Ishikawa (cell line): ENCODE results near the gene MAP3K10.

Experiments used
- CEBPB ChIP-seq: IDR thresholded peaks from 2 replicates; pipeline ENCODE4 v1.6.1; 2012
- CREB1 ChIP-seq: IDR thresholded peaks from 2 replicates; pipeline ENCODE4 v1.6.1; 2012; ENCODE audit warnings: low read depth
- EGR1 ChIP-seq: IDR thresholded peaks from 2 replicates; pipeline ENCODE4 v1.6.1; 2012
- EP300 ChIP-seq: IDR thresholded peaks from 2 replicates; pipeline ENCODE4 v1.6.1; 2012; ENCODE audit warnings: borderline replicate concordance
- FOXM1 ChIP-seq: IDR thresholded peaks from 2 replicates; pipeline ENCODE4 v1.6.1; 2012; ENCODE audit warnings: low read depth, borderline replicate concordance
- NFIC ChIP-seq: IDR thresholded peaks from 2 replicates; pipeline ENCODE4 v1.6.1; 2012
- RAD21 ChIP-seq: IDR thresholded peaks from 2 replicates; pipeline ENCODE4 v1.6.1; 2012; ENCODE audit warnings: low read depth
- TAF1 ChIP-seq: IDR thresholded peaks from 2 replicates; pipeline ENCODE4 v1.6.1; 2012; ENCODE audit warnings: low read depth, mild to moderate bottlenecking
- TCF12 ChIP-seq: IDR thresholded peaks from 2 replicates; pipeline ENCODE4 v1.6.1; 2012; ENCODE audit warnings: low read depth
- TEAD4 ChIP-seq: IDR thresholded peaks from 2 replicates; pipeline ENCODE4 v1.6.1; 2012
- YY1 ChIP-seq: IDR thresholded peaks from 2 replicates; pipeline ENCODE4 v1.6.1; 2012; ENCODE audit warnings: low read depth
- ZBTB7A ChIP-seq: IDR thresholded peaks from 2 replicates; pipeline ENCODE4 v1.6.1; 2012; ENCODE audit warnings: low read depth
- TF ChIP-seq, protein P1 (sequence below): IDR thresholded peaks from 2 replicates; pipeline ENCODE4 v1.6.1; 2012
- TF ChIP-seq, protein P2 (sequence below): IDR thresholded peaks from 2 replicates; pipeline ENCODE4 v1.6.1; 2012
- TF ChIP-seq, protein P3 (sequence below): IDR thresholded peaks from 2 replicates; pipeline ENCODE4 v1.6.1; 2012; ENCODE audit warnings: low read depth, mild to moderate bottlenecking

MAP3K10 gene

DNA sequence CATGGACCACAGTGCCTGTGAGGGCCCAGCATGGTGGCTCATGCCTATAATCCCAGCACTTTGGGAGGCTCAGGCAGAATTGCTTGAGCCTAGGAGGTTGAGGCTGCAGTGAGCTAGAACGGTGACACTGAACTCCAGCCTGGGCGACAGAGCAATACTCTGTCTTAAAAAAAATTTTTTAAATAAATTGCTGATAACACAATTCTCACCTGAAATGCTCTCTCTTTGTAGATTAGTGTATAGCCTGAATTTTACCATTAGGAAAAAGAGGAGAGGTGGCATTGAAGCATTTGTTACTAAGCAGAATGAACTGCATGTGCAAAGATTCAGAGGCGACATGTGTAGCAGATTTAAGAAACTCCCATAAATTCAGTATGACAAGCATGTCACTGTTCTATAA is 29.1 kb upstream of the MAP3K10 start:
- TF ChIP-seq CREB1 (no peak), YY1 (no peak), CEBPB (no peak), ZBTB7A (no peak), EP300 (no peak), RAD21 (no peak), TEAD4 (no peak)
- TF ChIP-seq, protein P1, sequence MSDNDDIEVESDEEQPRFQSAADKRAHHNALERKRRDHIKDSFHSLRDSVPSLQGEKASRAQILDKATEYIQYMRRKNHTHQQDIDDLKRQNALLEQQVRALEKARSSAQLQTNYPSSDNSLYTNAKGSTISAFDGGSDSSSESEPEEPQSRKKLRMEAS: no peak
- TF ChIP-seq, protein P2, sequence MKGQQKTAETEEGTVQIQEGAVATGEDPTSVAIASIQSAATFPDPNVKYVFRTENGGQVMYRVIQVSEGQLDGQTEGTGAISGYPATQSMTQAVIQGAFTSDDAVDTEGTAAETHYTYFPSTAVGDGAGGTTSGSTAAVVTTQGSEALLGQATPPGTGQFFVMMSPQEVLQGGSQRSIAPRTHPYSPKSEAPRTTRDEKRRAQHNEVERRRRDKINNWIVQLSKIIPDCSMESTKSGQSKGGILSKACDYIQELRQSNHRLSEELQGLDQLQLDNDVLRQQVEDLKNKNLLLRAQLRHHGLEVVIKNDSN: no peak

DNA sequence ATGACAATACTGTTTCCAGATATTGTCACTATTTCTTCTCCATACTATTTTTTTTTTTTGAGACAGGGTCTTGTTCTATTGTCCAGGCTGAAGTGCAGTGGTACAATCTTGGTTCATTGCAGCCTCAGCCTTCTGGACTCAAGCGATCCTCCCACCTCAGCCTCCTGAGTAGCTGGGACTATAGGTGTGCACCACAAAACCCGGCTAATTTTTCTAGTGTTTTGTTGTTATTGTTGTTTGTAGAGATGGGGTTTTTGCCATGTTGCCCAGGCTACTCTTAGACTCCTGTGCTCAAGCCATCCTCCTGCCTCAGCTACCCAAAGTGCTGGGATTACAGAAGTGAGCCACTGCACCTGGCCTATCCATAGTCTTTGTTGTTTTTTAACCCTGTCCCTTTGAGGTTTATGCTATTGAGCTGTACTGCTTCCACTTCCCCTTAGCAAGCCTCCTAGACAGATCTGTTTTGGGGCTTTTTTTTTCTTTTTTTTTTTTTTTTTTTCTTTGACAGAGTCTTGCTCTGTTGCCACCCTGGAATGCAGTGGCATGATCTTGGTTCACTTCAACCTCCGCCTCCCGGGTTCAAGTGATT is 27.6 kb upstream of the MAP3K10 start:
- no peak for TF ChIP-seq TAF1
- TF ChIP-seq, protein P3, sequence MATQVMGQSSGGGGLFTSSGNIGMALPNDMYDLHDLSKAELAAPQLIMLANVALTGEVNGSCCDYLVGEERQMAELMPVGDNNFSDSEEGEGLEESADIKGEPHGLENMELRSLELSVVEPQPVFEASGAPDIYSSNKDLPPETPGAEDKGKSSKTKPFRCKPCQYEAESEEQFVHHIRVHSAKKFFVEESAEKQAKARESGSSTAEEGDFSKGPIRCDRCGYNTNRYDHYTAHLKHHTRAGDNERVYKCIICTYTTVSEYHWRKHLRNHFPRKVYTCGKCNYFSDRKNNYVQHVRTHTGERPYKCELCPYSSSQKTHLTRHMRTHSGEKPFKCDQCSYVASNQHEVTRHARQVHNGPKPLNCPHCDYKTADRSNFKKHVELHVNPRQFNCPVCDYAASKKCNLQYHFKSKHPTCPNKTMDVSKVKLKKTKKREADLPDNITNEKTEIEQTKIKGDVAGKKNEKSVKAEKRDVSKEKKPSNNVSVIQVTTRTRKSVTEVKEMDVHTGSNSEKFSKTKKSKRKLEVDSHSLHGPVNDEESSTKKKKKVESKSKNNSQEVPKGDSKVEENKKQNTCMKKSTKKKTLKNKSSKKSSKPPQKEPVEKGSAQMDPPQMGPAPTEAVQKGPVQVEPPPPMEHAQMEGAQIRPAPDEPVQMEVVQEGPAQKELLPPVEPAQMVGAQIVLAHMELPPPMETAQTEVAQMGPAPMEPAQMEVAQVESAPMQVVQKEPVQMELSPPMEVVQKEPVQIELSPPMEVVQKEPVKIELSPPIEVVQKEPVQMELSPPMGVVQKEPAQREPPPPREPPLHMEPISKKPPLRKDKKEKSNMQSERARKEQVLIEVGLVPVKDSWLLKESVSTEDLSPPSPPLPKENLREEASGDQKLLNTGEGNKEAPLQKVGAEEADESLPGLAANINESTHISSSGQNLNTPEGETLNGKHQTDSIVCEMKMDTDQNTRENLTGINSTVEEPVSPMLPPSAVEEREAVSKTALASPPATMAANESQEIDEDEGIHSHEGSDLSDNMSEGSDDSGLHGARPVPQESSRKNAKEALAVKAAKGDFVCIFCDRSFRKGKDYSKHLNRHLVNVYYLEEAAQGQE: no peak
- no peak for TF ChIP-seq EGR1
- TF ChIP-seq CREB1: no peak
- no peak for TF ChIP-seq YY1
- no peak for TF ChIP-seq RAD21
- TF ChIP-seq EP300: no peak
- TF ChIP-seq, protein P1: no peak
- TF ChIP-seq CEBPB: no peak
- TF ChIP-seq, protein P2: no peak
- no peak for TF ChIP-seq NFIC
- no peak for TF ChIP-seq FOXM1
- no peak for TF ChIP-seq TCF12
- no peak for TF ChIP-seq ZBTB7A

DNA sequence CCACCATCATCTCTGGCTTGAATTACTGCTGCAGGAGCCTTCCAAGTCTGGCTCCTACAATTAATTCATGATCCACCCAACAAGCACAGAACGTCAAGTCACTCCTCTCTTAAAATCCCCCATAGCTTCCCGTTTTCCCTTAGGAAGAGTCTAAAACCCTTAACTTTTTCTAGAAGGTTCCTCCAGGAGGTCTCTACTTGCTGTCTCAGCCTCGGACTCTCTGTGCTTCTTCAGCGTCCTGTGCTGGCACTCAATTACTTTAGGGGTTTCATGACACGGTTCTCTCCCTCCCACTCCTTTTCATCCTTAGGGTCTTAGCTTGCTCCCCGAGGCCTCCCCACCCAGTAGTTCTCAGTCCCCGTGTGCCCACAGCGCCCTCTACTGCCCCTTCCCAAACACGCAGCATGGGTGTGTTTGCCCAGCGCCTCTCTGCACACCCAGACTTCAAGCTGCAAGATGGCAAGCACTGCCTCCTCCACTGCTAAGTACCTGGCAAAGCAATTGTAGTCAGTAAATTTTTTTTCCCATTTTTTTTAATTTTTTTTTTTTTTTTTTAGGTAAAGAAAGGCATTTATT is 25.8 kb upstream of the MAP3K10 start:
- TF ChIP-seq TCF12 (no peak), RAD21 (peak; percentile 73)

DNA sequence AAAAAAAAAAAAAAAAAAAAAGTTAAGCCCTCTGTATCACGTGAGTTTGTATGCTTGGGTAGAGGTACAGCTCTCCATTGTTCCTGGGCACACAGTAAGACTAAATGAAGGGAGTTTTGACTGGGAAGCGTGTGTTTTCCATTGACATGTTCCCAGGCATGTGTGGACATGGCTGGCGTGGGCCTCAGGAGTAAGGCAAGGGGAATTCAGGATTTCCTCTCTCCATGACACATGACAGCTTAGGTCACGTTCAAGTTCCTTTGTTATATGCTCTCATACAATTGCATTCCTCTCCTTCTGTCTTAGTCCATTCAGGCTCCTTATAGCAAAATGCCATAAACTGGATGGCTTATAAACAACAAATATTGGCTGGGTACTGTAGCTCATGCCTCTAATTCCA is 17.1 kb upstream of the MAP3K10 start:
- TF ChIP-seq RAD21 (no peak), TCF12 (no peak), TEAD4 (no peak)
- TF ChIP-seq, protein P2: no peak

DNA sequence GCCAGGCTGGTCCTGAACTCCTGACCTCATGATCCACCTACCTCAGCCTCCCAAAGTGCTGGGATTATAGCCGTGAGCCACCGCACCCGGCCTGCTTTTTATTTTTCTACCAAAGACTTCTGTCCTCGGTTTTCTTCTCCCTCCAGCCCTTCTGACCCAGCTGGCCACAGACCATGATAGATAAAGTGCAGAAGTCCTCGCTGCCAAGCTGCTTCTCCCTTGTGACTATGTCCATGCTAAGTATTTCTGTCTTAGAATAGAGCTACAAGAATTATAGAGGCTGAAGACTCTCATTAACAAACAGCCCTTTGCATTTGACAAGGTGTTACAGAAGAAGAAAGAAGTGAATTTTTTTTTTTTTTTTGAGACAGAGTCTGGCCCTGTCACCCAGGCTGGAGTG is 15.4 kb upstream of the MAP3K10 start:
- TF ChIP-seq TCF12: no peak

DNA sequence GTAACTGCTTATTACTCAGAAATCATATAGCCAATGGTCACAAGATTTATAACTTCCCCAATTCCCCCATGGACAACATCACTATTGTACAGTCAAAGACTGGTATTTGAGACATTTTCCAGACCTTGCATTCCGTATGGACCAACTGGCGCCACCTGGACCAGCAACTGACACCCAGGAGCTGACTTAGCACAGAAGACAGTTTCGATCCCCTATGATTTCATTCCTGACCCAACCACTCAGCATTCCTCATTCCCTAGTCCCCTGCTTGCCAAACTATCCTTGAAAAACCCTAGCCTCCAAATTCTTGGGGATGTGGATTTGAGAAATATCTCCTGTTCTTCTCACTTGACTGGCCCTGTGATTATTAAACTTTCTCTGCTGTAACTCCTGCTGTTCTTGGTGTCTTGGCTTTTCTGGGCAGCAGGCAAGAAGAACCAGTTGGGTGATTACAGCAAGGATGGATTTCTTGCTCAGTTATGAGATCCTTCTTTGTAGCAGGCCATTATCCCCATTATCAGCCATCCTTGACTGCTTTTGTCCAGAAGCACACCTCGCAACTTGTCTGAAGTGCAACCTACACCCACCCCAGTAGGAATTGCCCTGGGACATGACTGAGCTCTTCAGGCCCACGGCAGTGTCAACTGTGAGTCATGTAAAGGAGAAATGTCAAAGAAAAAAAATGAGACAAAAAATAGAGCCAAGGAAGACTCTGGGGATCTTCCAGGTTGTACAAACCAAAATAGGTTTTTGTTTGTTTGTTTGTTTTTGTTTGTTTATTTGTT is 13.7 kb upstream of the MAP3K10 start:
- no peak for TF ChIP-seq YY1
- no peak for TF ChIP-seq NFIC
- TF ChIP-seq TAF1: no peak
- TF ChIP-seq RAD21: no peak
- no peak for TF ChIP-seq TCF12
- TF ChIP-seq TEAD4: no peak
- no peak for TF ChIP-seq EP300
- TF ChIP-seq, protein P2: no peak
- TF ChIP-seq, protein P3: no peak
- no peak for TF ChIP-seq CEBPB
- no peak for TF ChIP-seq EGR1
- no peak for TF ChIP-seq ZBTB7A
- TF ChIP-seq, protein P1: no peak
- no peak for TF ChIP-seq CREB1
- no peak for TF ChIP-seq FOXM1
